Hepatocyte (in vitro differentiated cells): Measurements from ENCODE around the gene TSPAN33.

Experiments used
- CTCF ChIP-seq: fragments of 200-600 bp; sonication (generic); IDR thresholded peaks from 2 replicates; pipeline ENCODE4 v1.5.1; 2016; ENCODE audit warnings: antibody characterized with exemption, mild to moderate bottlenecking; ENCODE audit not compliant: poor library complexity
- EZH2 ChIP-seq: fragments of 200-600 bp; sonication (generic); IDR thresholded peaks from 2 replicates; pipeline ENCODE4 v1.6.1; 2016; ENCODE audit warnings: antibody characterized with exemption, mild to moderate bottlenecking, borderline replicate concordance

DNA sequence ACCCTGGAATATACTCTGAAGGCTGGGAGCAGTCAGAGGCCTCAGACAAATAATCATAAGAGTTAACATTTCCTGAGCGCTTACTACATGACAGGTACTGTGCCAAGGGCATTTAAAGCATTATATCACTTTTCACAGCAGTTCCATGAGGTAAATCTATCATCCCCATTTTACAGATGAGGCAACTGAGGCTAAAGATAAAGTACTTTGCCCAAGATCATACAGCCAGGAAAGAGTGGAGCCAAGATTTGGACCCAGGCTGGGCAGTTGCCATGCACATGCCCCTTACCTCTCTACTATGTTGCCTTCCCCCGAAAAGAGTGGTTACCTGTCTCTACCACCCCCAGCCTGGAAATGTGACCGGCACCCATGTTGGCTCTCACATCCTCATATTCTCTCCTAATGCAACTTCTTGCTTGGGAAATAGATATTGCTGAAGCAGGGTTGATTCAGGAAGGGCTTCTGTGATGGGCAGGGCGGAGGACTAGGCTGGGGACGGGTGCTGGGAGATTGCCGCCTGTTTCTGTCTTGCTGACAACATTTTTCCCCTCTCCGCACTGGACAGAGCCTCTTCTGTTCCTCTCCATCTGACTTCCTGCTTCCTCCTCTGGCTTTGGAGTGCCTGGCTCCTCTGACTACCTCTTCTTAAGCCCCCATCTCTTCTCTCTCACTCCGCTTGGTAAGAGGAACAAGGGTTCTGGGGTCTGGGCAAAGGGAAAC, 57.7 kb downstream of the TSPAN33 start:
- TF ChIP-seq EZH2 (no peak), CTCF (no peak)
